Measurements from ENCODE around the gene FHL3.

DNA sequence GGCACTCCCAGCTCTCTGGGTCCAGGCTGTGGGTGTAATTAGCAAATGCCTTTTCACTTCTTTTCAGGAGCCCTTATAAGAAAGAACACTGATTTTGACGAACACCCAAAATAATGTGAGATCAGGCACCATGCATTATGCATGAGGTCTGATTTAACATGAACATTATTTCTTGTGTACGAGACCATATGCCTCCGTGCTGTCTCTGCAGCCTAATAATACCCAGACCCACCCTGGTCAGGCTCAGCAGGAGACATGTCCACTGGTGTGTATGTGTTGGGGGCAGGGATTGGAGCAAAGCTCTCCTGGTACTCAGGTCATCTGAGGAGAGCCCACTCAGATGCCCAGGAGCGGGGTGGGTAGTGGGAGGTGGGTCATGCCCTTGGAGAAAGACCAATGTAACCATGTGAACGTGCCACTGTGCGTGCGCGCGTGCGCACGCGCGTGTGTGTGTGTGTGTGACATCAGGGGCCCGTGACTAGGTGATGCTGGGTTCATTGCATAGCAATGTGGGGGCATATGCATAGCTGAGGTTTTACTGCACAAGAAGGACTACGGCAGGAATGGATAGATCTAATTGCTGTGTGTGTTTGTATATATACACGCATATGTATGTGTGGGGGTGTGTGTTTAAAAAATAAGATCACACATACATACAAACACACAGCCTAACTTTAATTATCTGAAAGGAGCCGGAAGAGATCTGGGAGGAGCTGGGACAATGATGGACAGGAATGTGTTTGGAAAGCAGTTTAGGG is 34.2 kb upstream of the FHL3 start:
- TF ChIP-seq, protein P1, sequence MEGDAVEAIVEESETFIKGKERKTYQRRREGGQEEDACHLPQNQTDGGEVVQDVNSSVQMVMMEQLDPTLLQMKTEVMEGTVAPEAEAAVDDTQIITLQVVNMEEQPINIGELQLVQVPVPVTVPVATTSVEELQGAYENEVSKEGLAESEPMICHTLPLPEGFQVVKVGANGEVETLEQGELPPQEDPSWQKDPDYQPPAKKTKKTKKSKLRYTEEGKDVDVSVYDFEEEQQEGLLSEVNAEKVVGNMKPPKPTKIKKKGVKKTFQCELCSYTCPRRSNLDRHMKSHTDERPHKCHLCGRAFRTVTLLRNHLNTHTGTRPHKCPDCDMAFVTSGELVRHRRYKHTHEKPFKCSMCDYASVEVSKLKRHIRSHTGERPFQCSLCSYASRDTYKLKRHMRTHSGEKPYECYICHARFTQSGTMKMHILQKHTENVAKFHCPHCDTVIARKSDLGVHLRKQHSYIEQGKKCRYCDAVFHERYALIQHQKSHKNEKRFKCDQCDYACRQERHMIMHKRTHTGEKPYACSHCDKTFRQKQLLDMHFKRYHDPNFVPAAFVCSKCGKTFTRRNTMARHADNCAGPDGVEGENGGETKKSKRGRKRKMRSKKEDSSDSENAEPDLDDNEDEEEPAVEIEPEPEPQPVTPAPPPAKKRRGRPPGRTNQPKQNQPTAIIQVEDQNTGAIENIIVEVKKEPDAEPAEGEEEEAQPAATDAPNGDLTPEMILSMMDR (IDR thresholded peaks at IDR 0.05): no peak
- TF ChIP-seq POLR2A (IDR thresholded peaks at IDR 0.05): no peak

All from body of pancreas (tissue), 4 donors.